SK-N-SH (cell line): ENCODE data around the gene WFIKKN1. TPM values are rescaled to one million over a fixed set of nuclear protein-coding genes. Genes with fewer than 3 reads are reported as not detected.

Experiments
- CHD2 ChIP-seq: fragments of 150-350 bp; IDR thresholded peaks from 2 replicates; pipeline ENCODE4 v1.6.1; 2018; ENCODE audit warnings: low read length; ENCODE audit not compliant: partially characterized antibody
- EZH2phosphoT487 ChIP-seq: fragments of 200-600 bp; sonication (generic); IDR thresholded peaks from 2 replicates; pipeline ENCODE4 v1.6.1; 2017; ENCODE audit warnings: low read depth, mixed run types, mild to moderate bottlenecking, antibody characterized with exemption, moderate library complexity, borderline replicate concordance
- FOXM1 ChIP-seq: IDR thresholded peaks from 2 replicates; pipeline ENCODE4 v1.4.0; 2012; ENCODE audit warnings: low read depth, mild to moderate bottlenecking
- GABPA ChIP-seq: IDR thresholded peaks from 2 replicates; pipeline ENCODE4 v1.4.0; 2012; ENCODE audit warnings: low read depth, mild to moderate bottlenecking
- GATA2 ChIP-seq: sonication (generic); formaldehyde crosslinking; IDR thresholded peaks from 2 replicates; pipeline ENCODE4 v1.5.0; 2020; ENCODE audit warnings: mild to moderate bottlenecking, missing genetic modification reagents
- JUND ChIP-seq: IDR thresholded peaks from 2 replicates; pipeline ENCODE4 v1.4.0; 2012
- NRF1 ChIP-seq: IDR thresholded peaks from 2 replicates; pipeline ENCODE4 v1.6.1; 2012; ENCODE audit warnings: low read depth, mild to moderate bottlenecking, low read length
- POLR2AphosphoS5 ChIP-seq: IDR thresholded peaks from 2 replicates; pipeline ENCODE4 v1.6.1; 2012; ENCODE audit warnings: low read depth, low read length
- RFX5 ChIP-seq: IDR thresholded peaks from 2 replicates; pipeline ENCODE4 v1.6.1; 2012; ENCODE audit warnings: mild to moderate bottlenecking, improper control_type of control experiment, low read length
- RXRA ChIP-seq: IDR thresholded peaks from 2 replicates; pipeline ENCODE4 v1.4.0; 2012; ENCODE audit warnings: low read depth, mild to moderate bottlenecking, borderline replicate concordance
- TCF12 ChIP-seq: IDR thresholded peaks from 2 replicates; pipeline ENCODE4 v1.4.0; 2012
- polyA plus RNA-seq, 3 experiments: library from polyadenylated mRNA; depleted of rRNA; stranded (reverse); fragments of >200 nt; gene quantifications; 2 replicates each; pipeline ENCODE4 v1.2.3, GENCODE V29; 2012
- TF ChIP-seq, protein P1 (sequence below): IDR thresholded peaks from 2 replicates; pipeline ENCODE4 v1.6.1; 2012; ENCODE audit warnings: mild to moderate bottlenecking, low read depth, low read length, moderate library complexity
- TF ChIP-seq, protein P2 (sequence below): IDR thresholded peaks from 2 replicates; pipeline ENCODE4 v1.4.0; 2012; ENCODE audit warnings: low read depth, borderline replicate concordance
- TF ChIP-seq, protein P3 (sequence below): fragments of 200-600 bp; sonication (generic); IDR thresholded peaks from 2 replicates; pipeline ENCODE4 v1.6.1; 2017; ENCODE audit warnings: antibody characterized with exemption, mild to moderate bottlenecking, moderate library complexity

Gene WFIKKN1
- polyA plus RNA-seq, 1 of the 3 experiments (the other 2 are of a cell fraction): 0.16 TPM

DNA sequence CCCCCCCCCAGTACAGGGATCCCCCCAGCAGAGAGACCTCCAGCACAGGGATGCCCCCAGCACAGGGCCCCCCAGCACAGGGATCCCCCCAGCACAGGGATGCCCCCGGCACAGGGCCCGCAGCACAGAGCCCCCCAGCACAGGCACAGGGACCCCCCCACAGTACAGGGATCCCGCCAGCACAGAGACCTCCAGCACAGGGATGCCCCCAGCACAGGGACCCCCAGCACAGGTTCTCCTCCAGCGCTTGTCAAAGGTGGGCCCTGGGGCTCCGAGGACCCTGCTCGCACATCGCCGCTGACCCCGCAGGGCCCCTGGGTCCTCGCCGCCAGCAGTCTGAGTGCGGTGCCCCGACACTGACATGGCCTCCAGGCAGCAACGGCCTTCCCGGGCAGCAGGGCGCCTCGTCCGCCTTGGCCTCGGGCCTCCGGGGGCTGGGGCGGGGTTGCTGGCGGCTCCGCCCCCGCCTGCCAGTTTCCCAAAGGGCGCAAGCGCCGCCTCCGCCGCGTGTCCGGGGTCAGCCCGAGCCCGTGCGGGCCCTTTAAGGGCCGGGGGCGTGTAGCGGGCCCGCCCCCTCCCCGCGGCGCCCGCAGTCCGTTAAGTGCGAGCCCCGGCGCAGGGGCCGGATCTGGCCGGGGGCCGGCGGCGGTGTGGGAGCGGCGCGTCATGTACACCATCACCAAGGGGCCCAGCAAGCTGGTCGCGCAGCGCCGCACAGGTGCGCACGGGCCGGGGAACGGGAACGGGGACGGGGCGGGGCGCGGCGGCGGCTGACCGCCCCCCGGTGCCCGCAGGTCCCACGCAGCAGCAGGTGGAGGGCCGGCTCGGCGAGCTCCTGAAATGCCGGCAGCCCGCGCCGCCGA, 10.8 kb downstream of the WFIKKN1 start, which contains the start of gene MCRIP2 (continued):
- TF ChIP-seq, protein P1, sequence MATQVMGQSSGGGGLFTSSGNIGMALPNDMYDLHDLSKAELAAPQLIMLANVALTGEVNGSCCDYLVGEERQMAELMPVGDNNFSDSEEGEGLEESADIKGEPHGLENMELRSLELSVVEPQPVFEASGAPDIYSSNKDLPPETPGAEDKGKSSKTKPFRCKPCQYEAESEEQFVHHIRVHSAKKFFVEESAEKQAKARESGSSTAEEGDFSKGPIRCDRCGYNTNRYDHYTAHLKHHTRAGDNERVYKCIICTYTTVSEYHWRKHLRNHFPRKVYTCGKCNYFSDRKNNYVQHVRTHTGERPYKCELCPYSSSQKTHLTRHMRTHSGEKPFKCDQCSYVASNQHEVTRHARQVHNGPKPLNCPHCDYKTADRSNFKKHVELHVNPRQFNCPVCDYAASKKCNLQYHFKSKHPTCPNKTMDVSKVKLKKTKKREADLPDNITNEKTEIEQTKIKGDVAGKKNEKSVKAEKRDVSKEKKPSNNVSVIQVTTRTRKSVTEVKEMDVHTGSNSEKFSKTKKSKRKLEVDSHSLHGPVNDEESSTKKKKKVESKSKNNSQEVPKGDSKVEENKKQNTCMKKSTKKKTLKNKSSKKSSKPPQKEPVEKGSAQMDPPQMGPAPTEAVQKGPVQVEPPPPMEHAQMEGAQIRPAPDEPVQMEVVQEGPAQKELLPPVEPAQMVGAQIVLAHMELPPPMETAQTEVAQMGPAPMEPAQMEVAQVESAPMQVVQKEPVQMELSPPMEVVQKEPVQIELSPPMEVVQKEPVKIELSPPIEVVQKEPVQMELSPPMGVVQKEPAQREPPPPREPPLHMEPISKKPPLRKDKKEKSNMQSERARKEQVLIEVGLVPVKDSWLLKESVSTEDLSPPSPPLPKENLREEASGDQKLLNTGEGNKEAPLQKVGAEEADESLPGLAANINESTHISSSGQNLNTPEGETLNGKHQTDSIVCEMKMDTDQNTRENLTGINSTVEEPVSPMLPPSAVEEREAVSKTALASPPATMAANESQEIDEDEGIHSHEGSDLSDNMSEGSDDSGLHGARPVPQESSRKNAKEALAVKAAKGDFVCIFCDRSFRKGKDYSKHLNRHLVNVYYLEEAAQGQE: no peak
- TF ChIP-seq, protein P2, sequence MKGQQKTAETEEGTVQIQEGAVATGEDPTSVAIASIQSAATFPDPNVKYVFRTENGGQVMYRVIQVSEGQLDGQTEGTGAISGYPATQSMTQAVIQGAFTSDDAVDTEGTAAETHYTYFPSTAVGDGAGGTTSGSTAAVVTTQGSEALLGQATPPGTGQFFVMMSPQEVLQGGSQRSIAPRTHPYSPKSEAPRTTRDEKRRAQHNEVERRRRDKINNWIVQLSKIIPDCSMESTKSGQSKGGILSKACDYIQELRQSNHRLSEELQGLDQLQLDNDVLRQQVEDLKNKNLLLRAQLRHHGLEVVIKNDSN: no peak; the same call in 1 of the 2 replicates
- TF ChIP-seq EZH2phosphoT487 (no peak), NRF1 (peak; percentile 60), GATA2 (CRISPR knock-in tag) (no peak), POLR2AphosphoS5 (peak; percentile 88), GABPA (no peak), CHD2 (no peak), RFX5 (no peak), RXRA (no peak), FOXM1 (no peak), JUND (no peak), TCF12 (no peak)
- TF ChIP-seq, protein P3, sequence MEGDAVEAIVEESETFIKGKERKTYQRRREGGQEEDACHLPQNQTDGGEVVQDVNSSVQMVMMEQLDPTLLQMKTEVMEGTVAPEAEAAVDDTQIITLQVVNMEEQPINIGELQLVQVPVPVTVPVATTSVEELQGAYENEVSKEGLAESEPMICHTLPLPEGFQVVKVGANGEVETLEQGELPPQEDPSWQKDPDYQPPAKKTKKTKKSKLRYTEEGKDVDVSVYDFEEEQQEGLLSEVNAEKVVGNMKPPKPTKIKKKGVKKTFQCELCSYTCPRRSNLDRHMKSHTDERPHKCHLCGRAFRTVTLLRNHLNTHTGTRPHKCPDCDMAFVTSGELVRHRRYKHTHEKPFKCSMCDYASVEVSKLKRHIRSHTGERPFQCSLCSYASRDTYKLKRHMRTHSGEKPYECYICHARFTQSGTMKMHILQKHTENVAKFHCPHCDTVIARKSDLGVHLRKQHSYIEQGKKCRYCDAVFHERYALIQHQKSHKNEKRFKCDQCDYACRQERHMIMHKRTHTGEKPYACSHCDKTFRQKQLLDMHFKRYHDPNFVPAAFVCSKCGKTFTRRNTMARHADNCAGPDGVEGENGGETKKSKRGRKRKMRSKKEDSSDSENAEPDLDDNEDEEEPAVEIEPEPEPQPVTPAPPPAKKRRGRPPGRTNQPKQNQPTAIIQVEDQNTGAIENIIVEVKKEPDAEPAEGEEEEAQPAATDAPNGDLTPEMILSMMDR: no peak
